ENCODE results near the gene GRIK5. TPM values are rescaled to one million over a fixed set of nuclear protein-coding genes. Genes with fewer than 3 reads are reported as not detected.

Gene GRIK5
- total RNA-seq, 1 donor from 2014 or later: 15.5 TPM

GRCh38 chr19:42098781-42099180, 28.8 kb upstream of the GRIK5 start:
- TF ChIP-seq CTCF (IDR thresholded peaks at IDR 0.05): no peak
- intact Hi-C loops (cut with DNase I): no loop called here
- Histone ChIP-seq H3K4me3 (no peak overlapping the region), H3K27me3 (no peaks in the 10 kb centered on the region), H3K36me3 (no peaks in the 10 kb centered on the region), H3K4me1 (no peaks in the 10 kb centered on the region), H3K27ac (no peak overlapping the region), H3K9me3 (no peaks in the 10 kb centered on the region)
- DNase-seq (ENCODE audit: low spot score in 2 of 2): no peak

- Histone ChIP-seq H3K4me1 (no peaks in the 10 kb centered on the region), H3K9me3 (no peaks in the 10 kb centered on the region), H3K4me3 (no peak overlapping the region), H3K36me3 (no peaks in the 10 kb centered on the region), H3K27me3 (no peaks in the 10 kb centered on the region), H3K27ac (no peak overlapping the region)
- TF ChIP-seq CTCF (IDR thresholded peaks at IDR 0.05): no peak
- intact Hi-C loops (cut with DNase I): no loop called here
- no peak for DNase-seq (ENCODE audit: low spot score in 2 of 2)
Observed at GRCh38 chr19:42097461-42097860, 27.5 kb upstream of the GRIK5 start.

- no peaks in the 10 kb centered on the region for H3K36me3 ChIP-seq
- no peak for DNase-seq (ENCODE audit: low spot score in 2 of 2)
- no peak for TF ChIP-seq CTCF (IDR thresholded peaks at IDR 0.05)
- H3K4me3 ChIP-seq: no peak overlapping the region
- no peaks in the 10 kb centered on the region for H3K9me3 ChIP-seq
- H3K27ac ChIP-seq: no peak overlapping the region
- H3K4me1 ChIP-seq: no peaks in the 10 kb centered on the region
- H3K27me3 ChIP-seq: no peaks in the 10 kb centered on the region
- intact Hi-C loops (cut with DNase I): no loop called here
Observed at GRCh38 chr19:42096255-42096837, 26.3 kb upstream of the GRIK5 start.

GRCh38 chr19:42095814-42096230, 25.8 kb upstream of the GRIK5 start:
- no peak overlapping the region for H3K27ac ChIP-seq
- intact Hi-C loops (cut with DNase I): no loop called here
- TF ChIP-seq CTCF (IDR thresholded peaks at IDR 0.05): no peak
- H3K27me3 ChIP-seq: no peaks in the 10 kb centered on the region
- no peak overlapping the region for H3K4me3 ChIP-seq
- H3K36me3 ChIP-seq: no peaks in the 10 kb centered on the region
- no peaks in the 10 kb centered on the region for H3K9me3 ChIP-seq
- H3K4me1 ChIP-seq: no peaks in the 10 kb centered on the region
- DNase-seq (ENCODE audit: low spot score in 2 of 2): no peak

GRCh38 chr19:42095142-42095813, 25.3 kb upstream of the GRIK5 start:
- no peak for DNase-seq (ENCODE audit: low spot score in 2 of 2)
- no peak for TF ChIP-seq CTCF (IDR thresholded peaks at IDR 0.05)
- no peaks in the 10 kb centered on the region for H3K9me3 ChIP-seq
- intact Hi-C loops (cut with DNase I): no loop called here
- no peak overlapping the region for H3K27ac ChIP-seq
- H3K27me3 ChIP-seq: no peaks in the 10 kb centered on the region
- H3K4me3 ChIP-seq: no peak overlapping the region
- H3K36me3 ChIP-seq: no peaks in the 10 kb centered on the region
- H3K4me1 ChIP-seq: no peaks in the 10 kb centered on the region

Measured in ascending aorta (tissue), 2 donors.